Gastrocnemius medialis (tissue), 4 donors: ENCODE data around the gene MYO3B.

Experiments used
- CTCF ChIP-seq, 5 experiments: fragments of 450-650 bp in 3 of 5; fragments of 200-600 bp in 2 of 5; sonication (generic) in 2 of 5; IDR thresholded peaks in 4 of 5; conservative IDR thresholded peaks in 1 of 5; 1 replicate in 4 of 5; 2 replicates in 1 of 5; pipeline ENCODE4 v1.5.1; 2016 to 2019; ENCODE audit warnings: antibody characterized with exemption in 5 of 5, mild to moderate bottlenecking in 3 of 5, moderate library complexity in 3 of 5
- POLR2A ChIP-seq, 2 donors: fragments of 450-650 bp; IDR thresholded peaks; one replicate each; pipeline ENCODE4 v1.6.1; 2017; ENCODE audit warnings: antibody characterized with exemption in 2 of 2, mild to moderate bottlenecking in 2 of 2, moderate library complexity in 2 of 2

- TF ChIP-seq CTCF (IDR thresholded peaks at IDR 0.05 in 4 of 5, conservative IDR thresholded peaks at IDR 0.05 in 1 of 5) (no peak), POLR2A (IDR thresholded peaks at IDR 0.05) (no peak)
These were observed 357.6 kb downstream of the MYO3B start for GRCh38 chr2:170535552-170535951.
